ENCODE results near the gene EFNA5. TPM values are rescaled to one million over a fixed set of nuclear protein-coding genes. Genes with fewer than 3 reads are reported as not detected.

The EFNA5 gene
- total and polyA plus RNA-seq, 2 donors from 2014 or later: 5.9 to 54.4 TPM

GRCh38 chr5:107639990-107640389 is 30.7 kb downstream of the EFNA5 start:
- no peak overlapping the region for H3K4me3 ChIP-seq (ENCODE audit: low read length in 3 of 3)
- DNase-seq (no peak), FAIRE-seq (no peak)
- no peaks in the 10 kb centered on the region for H3K27me3 ChIP-seq (ENCODE audit: control insufficient read depth, insufficient read depth, low read length)
- no peaks in the 10 kb centered on the region for H3K36me3 ChIP-seq (ENCODE audit: control insufficient read depth in 2 of 3, insufficient read depth in 3 of 3, low read length in 3 of 3)
- no peak overlapping the region for H3K9ac ChIP-seq (ENCODE audit: low read length in 3 of 3)
- intact Hi-C loops (cut with DNase I): no loop called here
- H3K27ac ChIP-seq (ENCODE audit: low read depth in 2 of 2, low read length in 2 of 2): no peak overlapping the region
- H3K4me1 ChIP-seq (ENCODE audit: control insufficient read depth in 2 of 3, insufficient read depth in 2 of 3, low read depth in 1 of 3, low read length in 3 of 3): no peaks in the 10 kb centered on the region
- TF ChIP-seq CTCF (IDR thresholded peaks at IDR 0.05; ENCODE audit: borderline replicate concordance, extremely low read depth, insufficient read depth): no peak
- no peaks in the 10 kb centered on the region for H3K9me3 ChIP-seq (ENCODE audit: control insufficient read depth in 2 of 3, insufficient read depth in 1 of 3, low read length in 3 of 3)

- H3K27me3 ChIP-seq (ENCODE audit: control insufficient read depth, insufficient read depth, low read length): no peaks in the 10 kb centered on the region
- no peak overlapping the region for H3K4me3 ChIP-seq (ENCODE audit: low read length in 3 of 3)
- FAIRE-seq (no peak), DNase-seq (no peak)
- no peak overlapping the region for H3K9ac ChIP-seq (ENCODE audit: low read length in 3 of 3)
- H3K9me3 ChIP-seq (ENCODE audit: control insufficient read depth in 2 of 3, insufficient read depth in 1 of 3, low read length in 3 of 3): no peaks in the 10 kb centered on the region
- no peaks in the 10 kb centered on the region for H3K36me3 ChIP-seq (ENCODE audit: control insufficient read depth in 2 of 3, insufficient read depth in 3 of 3, low read length in 3 of 3)
- TF ChIP-seq CTCF (IDR thresholded peaks at IDR 0.05; ENCODE audit: borderline replicate concordance, extremely low read depth, insufficient read depth): no peak
- no peaks in the 10 kb centered on the region for H3K4me1 ChIP-seq (ENCODE audit: control insufficient read depth in 2 of 3, insufficient read depth in 2 of 3, low read depth in 1 of 3, low read length in 3 of 3)
- intact Hi-C loops (cut with DNase I): no loop called here
- H3K27ac ChIP-seq (ENCODE audit: low read depth in 2 of 2, low read length in 2 of 2): no peak overlapping the region
These were observed 34.2 kb downstream of the EFNA5 start for GRCh38 chr5:107636555-107636954.

DNA sequence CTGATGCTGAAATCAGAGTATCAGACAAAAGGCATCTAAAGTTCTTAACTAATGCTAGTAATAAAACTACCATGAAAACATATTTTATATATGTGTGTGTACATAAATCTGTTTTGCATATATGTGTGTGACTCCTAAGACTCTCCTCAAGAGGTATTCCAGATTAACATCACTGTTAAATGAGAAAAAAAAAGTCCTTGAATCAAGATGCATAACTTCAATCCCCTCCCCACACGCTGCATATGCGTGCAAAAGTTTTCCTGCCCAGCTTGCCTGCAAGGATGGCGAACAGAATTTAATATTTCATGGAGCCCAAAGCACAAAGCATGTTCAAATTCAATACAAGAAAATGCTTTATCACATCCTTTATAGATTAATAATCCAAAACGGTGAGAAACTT is 34.7 kb downstream of the EFNA5 start:
- DNase-seq (no peak), FAIRE-seq (no peak)
- TF ChIP-seq CTCF (IDR thresholded peaks at IDR 0.05; ENCODE audit: borderline replicate concordance, extremely low read depth, insufficient read depth): no peak
- Histone ChIP-seq H3K4me1 (ENCODE audit: control insufficient read depth in 2 of 3, insufficient read depth in 2 of 3, low read depth in 1 of 3, low read length in 3 of 3) (no peaks in the 10 kb centered on the region), H3K9me3 (ENCODE audit: control insufficient read depth in 2 of 3, insufficient read depth in 1 of 3, low read length in 3 of 3) (no peaks in the 10 kb centered on the region), H3K9ac (ENCODE audit: low read length in 3 of 3) (no peak overlapping the region), H3K27me3 (ENCODE audit: control insufficient read depth, insufficient read depth, low read length) (no peaks in the 10 kb centered on the region), H3K27ac (ENCODE audit: low read depth in 2 of 2, low read length in 2 of 2) (no peak overlapping the region), H3K36me3 (ENCODE audit: control insufficient read depth in 2 of 3, insufficient read depth in 3 of 3, low read length in 3 of 3) (no peaks in the 10 kb centered on the region), H3K4me3 (ENCODE audit: low read length in 3 of 3) (no peak overlapping the region)
- intact Hi-C loops (cut with DNase I): no loop called here

All from kidney (tissue), 14 donors.